Lower leg skin (tissue), 3 donors: Measurements from ENCODE around the gene UBE4B.
"Not testable (repeated sequence)": the region's sequence is repeated elsewhere in the genome, so short reads cannot be mapped to it uniquely, and the experiment has no call there.

Source experiments
- CTCF ChIP-seq, 3 donors: fragments of 450-650 bp; IDR thresholded peaks; one replicate each; pipeline ENCODE4 v1.5.1; 2016; ENCODE audit warnings: antibody characterized with exemption in 3 of 3, mild to moderate bottlenecking in 3 of 3, moderate library complexity in 2 of 3
- POLR2A ChIP-seq, 2 donors: fragments of 450-650 bp; IDR thresholded peaks; one replicate each; pipeline ENCODE4 v1.6.1; 2016 to 2017; ENCODE audit warnings: antibody characterized with exemption in 2 of 2, mild to moderate bottlenecking in 1 of 2, moderate library complexity in 1 of 2

GRCh38 chr1:10205206-10205605 lies 172.4 kb downstream of the UBE4B start:
- TF ChIP-seq CTCF, POLR2A (IDR thresholded peaks at IDR 0.05): not testable (repeated sequence)
